Kidney tubule cell (primary cell): ENCODE measurements around the gene TM4SF20.
"Not testable (repeated sequence)": the region's sequence is repeated elsewhere in the genome, so short reads cannot be mapped to it uniquely, and the experiment has no call there.

Experiments used
- DNase-seq: peaks from one replicate; pipeline ENCODE4 v3.0.0-alpha.2; 2018; ENCODE audit warnings: low spot score

TM4SF20 gene

GRCh38 chr2:227398684-227399670, 19.9 kb upstream of the TM4SF20 start:
- DNase-seq, result no peak

- no peak for DNase-seq
Observed at GRCh38 chr2:227397562-227397961, 18.5 kb upstream of the TM4SF20 start.

GRCh38 chr2:227395556-227395955, 16.4 kb upstream of the TM4SF20 start:
- peak; percentile 89 for DNase-seq

- no peak for DNase-seq
Observed at GRCh38 chr2:227394401-227394800, 15.3 kb upstream of the TM4SF20 start.

GRCh38 chr2:227390468-227391256, 11.6 kb upstream of the TM4SF20 start:
- no peak for DNase-seq

GRCh38 chr2:227389661-227390060, 10.6 kb upstream of the TM4SF20 start:
- no peak for DNase-seq

- DNase-seq, result no peak
Observed at GRCh38 chr2:227389231-227389630, 10.1 kb upstream of the TM4SF20 start.

GRCh38 chr2:227388537-227389011, 9.5 kb upstream of the TM4SF20 start:
- no peak for DNase-seq

GRCh38 chr2:227387583-227387982, 8.5 kb upstream of the TM4SF20 start, which contains the start of gene SCYGR1:
TSS of gene SCYGR1 (minus strand) at chr2:227387949. CDS start at chr2:227387949, 0 bp downstream.
- not testable (repeated sequence) for DNase-seq

GRCh38 chr2:227386630-227387029, 7.5 kb upstream of the TM4SF20 start:
- no peak for DNase-seq

GRCh38 chr2:227383686-227384085, 4.6 kb upstream of the TM4SF20 start:
- no peak for DNase-seq

GRCh38 chr2:227382241-227382835, 3.2 kb upstream of the TM4SF20 start:
- not testable (repeated sequence) for DNase-seq

GRCh38 chr2:227378371-227378782, 729 bp downstream of the TM4SF20 start:
- no peak for DNase-seq

- no peak for DNase-seq
Observed at GRCh38 chr2:227377467-227378351, 1.4 kb downstream of the TM4SF20 start.

- no peak for DNase-seq
Observed at GRCh38 chr2:227376656-227377396, 2.3 kb downstream of the TM4SF20 start.

- no peak for DNase-seq
Observed at GRCh38 chr2:227374158-227374557, 4.9 kb downstream of the TM4SF20 start.

GRCh38 chr2:227373389-227373788, 5.7 kb downstream of the TM4SF20 start:
- DNase-seq, result no peak

GRCh38 chr2:227370791-227371312, 8.3 kb downstream of the TM4SF20 start:
- peak; percentile 41 for DNase-seq

GRCh38 chr2:227370092-227370491, 9.0 kb downstream of the TM4SF20 start:
- no peak for DNase-seq

GRCh38 chr2:227368574-227368973, 10.5 kb downstream of the TM4SF20 start:
- DNase-seq, result no peak
